Measurements from ENCODE around the gene USP9X.

- TF ChIP-seq, protein P1, sequence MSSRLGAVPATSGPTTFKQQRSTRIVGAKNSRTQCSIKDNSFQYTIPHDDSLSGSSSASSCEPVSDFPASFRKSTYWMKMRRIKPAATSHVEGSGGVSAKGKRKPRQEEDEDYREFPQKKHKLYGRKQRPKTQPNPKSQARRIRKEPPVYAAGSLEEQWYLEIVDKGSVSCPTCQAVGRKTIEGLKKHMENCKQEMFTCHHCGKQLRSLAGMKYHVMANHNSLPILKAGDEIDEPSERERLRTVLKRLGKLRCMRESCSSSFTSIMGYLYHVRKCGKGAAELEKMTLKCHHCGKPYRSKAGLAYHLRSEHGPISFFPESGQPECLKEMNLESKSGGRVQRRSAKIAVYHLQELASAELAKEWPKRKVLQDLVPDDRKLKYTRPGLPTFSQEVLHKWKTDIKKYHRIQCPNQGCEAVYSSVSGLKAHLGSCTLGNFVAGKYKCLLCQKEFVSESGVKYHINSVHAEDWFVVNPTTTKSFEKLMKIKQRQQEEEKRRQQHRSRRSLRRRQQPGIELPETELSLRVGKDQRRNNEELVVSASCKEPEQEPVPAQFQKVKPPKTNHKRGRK (CRISPR knock-in tag; IDR thresholded peaks at IDR 0.05; ENCODE audit: borderline replicate concordance): no peak
- TF ChIP-seq, protein P2, sequence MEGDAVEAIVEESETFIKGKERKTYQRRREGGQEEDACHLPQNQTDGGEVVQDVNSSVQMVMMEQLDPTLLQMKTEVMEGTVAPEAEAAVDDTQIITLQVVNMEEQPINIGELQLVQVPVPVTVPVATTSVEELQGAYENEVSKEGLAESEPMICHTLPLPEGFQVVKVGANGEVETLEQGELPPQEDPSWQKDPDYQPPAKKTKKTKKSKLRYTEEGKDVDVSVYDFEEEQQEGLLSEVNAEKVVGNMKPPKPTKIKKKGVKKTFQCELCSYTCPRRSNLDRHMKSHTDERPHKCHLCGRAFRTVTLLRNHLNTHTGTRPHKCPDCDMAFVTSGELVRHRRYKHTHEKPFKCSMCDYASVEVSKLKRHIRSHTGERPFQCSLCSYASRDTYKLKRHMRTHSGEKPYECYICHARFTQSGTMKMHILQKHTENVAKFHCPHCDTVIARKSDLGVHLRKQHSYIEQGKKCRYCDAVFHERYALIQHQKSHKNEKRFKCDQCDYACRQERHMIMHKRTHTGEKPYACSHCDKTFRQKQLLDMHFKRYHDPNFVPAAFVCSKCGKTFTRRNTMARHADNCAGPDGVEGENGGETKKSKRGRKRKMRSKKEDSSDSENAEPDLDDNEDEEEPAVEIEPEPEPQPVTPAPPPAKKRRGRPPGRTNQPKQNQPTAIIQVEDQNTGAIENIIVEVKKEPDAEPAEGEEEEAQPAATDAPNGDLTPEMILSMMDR (IDR thresholded peaks at IDR 0.05): no peak
- TF ChIP-seq ZNF263 (CRISPR knock-in tag; IDR thresholded peaks at IDR 0.05; ENCODE audit: low read depth) (no peak), ATF6 (CRISPR knock-in tag; IDR thresholded peaks at IDR 0.05) (no peak), USF2 (CRISPR knock-in tag; IDR thresholded peaks at IDR 0.05) (no peak), TEAD4 (CRISPR knock-in tag; IDR thresholded peaks at IDR 0.05) (no peak), KAT7 (CRISPR knock-in tag; IDR thresholded peaks at IDR 0.05; ENCODE audit: borderline replicate concordance) (no peak), ZBTB21 (CRISPR knock-in tag; IDR thresholded peaks at IDR 0.05; ENCODE audit: borderline replicate concordance) (no peak)
- TF ChIP-seq, protein P3, sequence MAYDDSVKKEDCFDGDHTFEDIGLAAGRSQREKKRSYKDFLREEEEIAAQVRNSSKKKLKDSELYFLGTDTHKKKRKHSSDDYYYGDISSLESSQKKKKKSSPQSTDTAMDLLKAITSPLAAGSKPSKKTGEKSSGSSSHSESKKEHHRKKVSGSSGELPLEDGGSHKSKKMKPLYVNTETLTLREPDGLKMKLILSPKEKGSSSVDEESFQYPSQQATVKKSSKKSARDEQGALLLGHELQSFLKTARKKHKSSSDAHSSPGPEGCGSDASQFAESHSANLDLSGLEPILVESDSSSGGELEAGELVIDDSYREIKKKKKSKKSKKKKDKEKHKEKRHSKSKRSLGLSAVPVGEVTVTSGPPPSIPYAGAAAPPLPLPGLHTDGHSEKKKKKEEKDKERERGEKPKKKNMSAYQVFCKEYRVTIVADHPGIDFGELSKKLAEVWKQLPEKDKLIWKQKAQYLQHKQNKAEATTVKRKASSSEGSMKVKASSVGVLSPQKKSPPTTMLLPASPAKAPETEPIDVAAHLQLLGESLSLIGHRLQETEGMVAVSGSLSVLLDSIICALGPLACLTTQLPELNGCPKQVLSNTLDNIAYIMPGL (CRISPR knock-in tag; IDR thresholded peaks at IDR 0.05): no peak
Observed at GRCh38 chrX:41128955-41129354, 43.7 kb downstream of the USP9X start.
